ENCODE measurements around the gene ARMC7. TPM values are rescaled to one million over a fixed set of nuclear protein-coding genes. Genes with fewer than 3 reads are reported as not detected.
A peak's percentile ranks its signal among the peaks of the same experiment; 100 is the strongest.

The ARMC7 gene
- total RNA-seq, 2 donors from 2014 or later, result 6.7 to 7.9 TPM

DNA sequence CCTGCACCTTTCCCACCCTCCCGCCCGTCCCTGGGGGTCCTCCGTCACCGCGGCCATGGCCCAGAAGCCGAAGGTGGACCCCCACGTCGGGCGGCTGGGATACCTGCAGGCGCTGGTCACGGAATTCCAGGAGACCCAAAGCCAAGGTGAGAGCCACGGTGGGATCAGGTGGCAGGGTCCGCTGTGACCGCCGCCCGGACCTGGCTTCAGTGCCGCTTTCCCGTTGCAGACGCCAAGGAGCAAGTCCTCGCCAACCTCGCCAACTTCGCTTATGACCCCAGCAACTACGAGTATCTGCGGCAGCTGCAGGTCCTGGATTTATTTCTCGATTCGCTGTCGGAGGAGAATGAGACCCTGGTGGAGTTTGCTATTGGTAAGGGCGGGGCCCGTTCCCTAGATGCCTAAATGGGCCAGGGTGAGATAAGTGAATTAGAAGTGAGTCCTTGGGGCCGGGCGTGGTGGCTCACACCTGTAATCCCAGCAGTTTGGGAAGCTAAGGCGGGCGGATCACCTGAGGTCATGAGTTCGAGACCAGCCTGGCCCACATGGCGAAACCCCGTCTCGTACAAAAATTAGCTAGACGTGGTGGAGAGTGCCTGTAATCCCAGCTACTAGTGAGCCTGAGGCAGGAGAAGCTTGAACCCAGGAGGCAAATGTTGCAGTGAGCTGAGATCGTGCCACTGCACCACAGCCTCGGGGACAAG is 617 bp downstream of the ARMC7 start:
- Histone ChIP-seq H3K27ac (peak overlapping the region in 3 of 4 donors; percentile 63 to 66 (median 65)), H3K4me3 (peak overlapping the region; percentile 41 to 88), H3K36me3 (replicated peaks in 1 of 2; ENCODE audit: insufficient read depth in 1 of 2, low read depth in 2 of 2) (no peaks in the 10 kb centered on the region), H3K4me1 (peaks cover 40% of the 10 kb centered on the region), H3K9me3 (no peaks in the 10 kb centered on the region), H3K27me3 (no peaks in the 10 kb centered on the region)
- intact Hi-C loops (cut with DNase I), result loop anchor here (10.0 kb wide), 1 partner anchor 94 kb away; the partner anchor contains the start of gene NUP85
- 13 to 20% methylated on average over 19 to 40 of the region's 40 CpGs for WGBS, 2 donors
- DNase-seq (peak in 3 of 4 donors; percentile 33 to 50 (median 42)), ATAC-seq (peak; percentile 4)
- TF ChIP-seq, protein P1, sequence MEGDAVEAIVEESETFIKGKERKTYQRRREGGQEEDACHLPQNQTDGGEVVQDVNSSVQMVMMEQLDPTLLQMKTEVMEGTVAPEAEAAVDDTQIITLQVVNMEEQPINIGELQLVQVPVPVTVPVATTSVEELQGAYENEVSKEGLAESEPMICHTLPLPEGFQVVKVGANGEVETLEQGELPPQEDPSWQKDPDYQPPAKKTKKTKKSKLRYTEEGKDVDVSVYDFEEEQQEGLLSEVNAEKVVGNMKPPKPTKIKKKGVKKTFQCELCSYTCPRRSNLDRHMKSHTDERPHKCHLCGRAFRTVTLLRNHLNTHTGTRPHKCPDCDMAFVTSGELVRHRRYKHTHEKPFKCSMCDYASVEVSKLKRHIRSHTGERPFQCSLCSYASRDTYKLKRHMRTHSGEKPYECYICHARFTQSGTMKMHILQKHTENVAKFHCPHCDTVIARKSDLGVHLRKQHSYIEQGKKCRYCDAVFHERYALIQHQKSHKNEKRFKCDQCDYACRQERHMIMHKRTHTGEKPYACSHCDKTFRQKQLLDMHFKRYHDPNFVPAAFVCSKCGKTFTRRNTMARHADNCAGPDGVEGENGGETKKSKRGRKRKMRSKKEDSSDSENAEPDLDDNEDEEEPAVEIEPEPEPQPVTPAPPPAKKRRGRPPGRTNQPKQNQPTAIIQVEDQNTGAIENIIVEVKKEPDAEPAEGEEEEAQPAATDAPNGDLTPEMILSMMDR (IDR thresholded peaks at IDR 0.05), result no peak

DNA sequence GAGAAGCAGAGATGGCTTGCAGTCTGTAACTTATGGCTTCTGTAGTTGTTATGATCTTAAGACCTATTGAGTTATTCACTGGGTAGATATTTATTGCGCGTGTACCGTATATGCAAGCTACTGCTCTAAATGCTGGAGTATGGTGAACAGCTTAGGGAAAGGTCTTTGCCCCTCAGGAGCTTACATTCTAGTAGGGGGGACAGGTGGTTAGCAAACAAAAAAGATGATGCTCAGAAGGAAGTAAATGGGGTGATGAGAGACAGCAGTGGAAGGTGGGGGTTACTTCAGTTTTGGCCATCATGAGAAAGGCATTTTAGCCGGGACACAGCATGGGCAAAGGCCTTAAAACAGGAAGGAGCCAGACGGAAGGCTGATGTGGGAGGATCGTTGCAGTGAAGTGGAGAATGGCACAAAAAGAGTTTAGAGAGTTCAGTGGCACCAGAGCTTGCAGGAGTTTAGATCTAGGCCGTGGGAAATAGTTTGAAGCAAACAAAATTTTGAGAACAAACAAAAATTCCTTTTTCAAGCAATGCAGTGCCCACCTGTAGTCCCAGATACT is 2.1 kb downstream of the ARMC7 start:
- intact Hi-C loops (cut with DNase I), result loop anchor here (10.0 kb wide), 1 partner anchor 93 kb away; the partner anchor contains the start of gene NUP85
- no peaks in the 10 kb centered on the region for H3K9me3 ChIP-seq
- no peak overlapping the region for H3K27ac ChIP-seq
- no peak for TF ChIP-seq POLR2A (IDR thresholded peaks at IDR 0.05)
- TF ChIP-seq, protein P1 (IDR thresholded peaks at IDR 0.05), result no peak
- H3K27me3 ChIP-seq, result no peaks in the 10 kb centered on the region
- peaks cover 32% of the 10 kb centered on the region for H3K4me1 ChIP-seq
- H3K36me3 ChIP-seq (replicated peaks in 1 of 2; ENCODE audit: insufficient read depth in 1 of 2, low read depth in 2 of 2), result no peaks in the 10 kb centered on the region
- H3K4me3 ChIP-seq, result no peak overlapping the region
- no peak for ATAC-seq
- WGBS, 2 donors, result 78 to 90% methylated on average over 7 of the region's 7 CpGs
- DNase-seq, result no peak

DNA sequence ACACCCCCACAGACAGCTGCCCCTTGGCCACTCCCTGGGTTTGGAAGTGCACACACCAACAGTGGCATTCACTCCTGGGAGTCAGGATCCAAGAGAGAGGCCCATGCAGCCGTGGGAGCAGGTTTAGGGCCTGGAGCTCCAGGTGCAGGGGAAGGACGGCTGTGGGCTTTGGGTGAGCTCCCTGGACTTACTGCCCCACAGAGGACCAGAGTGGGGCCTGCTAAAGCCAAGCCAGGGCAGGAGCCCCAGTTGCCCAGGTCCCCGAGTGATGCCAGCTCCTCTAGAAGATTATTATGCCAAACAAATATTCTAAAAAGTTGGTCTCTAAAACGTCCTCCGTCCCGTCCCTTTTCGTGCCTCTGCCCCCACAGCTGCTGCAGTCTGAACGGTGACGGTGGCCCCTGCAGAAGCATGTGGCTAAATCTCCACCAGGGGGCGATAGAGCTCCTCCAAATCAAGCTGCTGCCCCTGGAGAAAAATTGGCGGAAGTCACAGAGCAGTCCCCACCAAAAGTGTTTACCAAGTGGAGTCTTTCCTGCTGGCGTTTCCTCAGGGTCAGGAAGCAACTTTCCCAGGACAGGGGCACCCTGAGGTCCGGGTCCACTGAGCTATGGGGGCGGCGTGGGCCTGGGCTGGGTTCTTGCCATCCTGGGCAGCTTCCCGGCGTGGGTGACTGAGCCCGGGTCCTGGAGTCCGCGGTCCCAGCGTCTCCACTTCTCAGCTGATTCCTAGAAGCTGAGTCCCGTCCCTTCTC is 4.2 kb downstream of the ARMC7 start:
- DNase-seq, result peak; percentile 93 to 94 (median 94)
- Histone ChIP-seq H3K4me3 (no peak overlapping the region), H3K27ac (peak overlapping the region; percentile 41 to 83 (median 68)), H3K27me3 (no peaks in the 10 kb centered on the region), H3K9me3 (no peaks in the 10 kb centered on the region), H3K36me3 (replicated peaks in 1 of 2; ENCODE audit: insufficient read depth in 1 of 2, low read depth in 2 of 2) (no peaks in the 10 kb centered on the region), H3K4me1 (peaks cover 30% of the 10 kb centered on the region)
- 0 to 1% methylated on average over 12 to 20 of the region's 22 CpGs for WGBS, 2 donors
- intact Hi-C loops (cut with DNase I), result loop anchor here (10.0 kb wide), 1 partner anchor 91 kb away; the partner anchor contains the start of gene NUP85
- TF ChIP-seq, protein P1 (IDR thresholded peaks at IDR 0.05), result peak; percentile 96 to 98 (median 97)
- peak in 2 of 3 donors; percentile 8 to 39 for TF ChIP-seq POLR2A (IDR thresholded peaks at IDR 0.05)
- ATAC-seq, result peak; percentile 85

DNA sequence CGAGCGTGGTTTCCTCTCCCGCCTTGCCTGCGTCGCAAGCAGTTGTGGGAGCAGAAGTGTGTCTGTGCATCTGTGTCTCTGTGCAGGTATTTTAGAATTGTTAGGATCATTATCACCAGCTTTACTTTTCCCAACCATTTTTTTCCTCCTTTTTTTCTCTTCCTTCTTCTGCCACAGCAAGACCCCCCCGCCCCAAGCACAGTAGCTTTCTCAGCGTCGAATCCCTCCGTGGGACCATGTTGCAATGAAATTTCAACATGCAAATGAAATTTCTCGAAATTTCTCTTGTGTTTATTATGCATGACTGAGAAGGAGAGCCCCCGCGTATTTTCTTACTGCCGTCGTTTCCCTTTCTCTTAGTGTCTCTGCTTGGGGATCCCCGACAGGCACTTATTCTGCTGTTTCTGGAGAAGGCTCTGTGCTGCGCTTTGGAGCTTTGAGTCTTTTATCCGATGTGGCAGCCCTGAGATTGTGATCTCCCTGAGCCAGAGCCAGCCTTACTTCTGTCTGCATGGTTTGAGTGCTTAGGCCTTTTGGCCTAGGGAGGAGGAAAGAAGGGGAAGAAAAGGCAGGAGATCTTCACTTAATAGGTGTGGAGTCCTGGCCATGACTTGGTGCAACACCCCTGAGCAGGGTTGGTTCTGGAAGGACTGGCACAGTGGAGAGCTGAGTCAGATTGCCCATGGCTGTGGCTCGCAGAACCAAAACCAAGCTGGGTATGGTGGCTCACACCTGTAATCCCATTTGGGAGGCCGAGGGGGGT is 5.0 kb downstream of the ARMC7 start:
- DNase-seq (no peak), ATAC-seq (no peak)
- H3K4me1 ChIP-seq, result peaks cover 25% of the 10 kb centered on the region
- 35 to 37% methylated on average over 19 of the region's 19 CpGs for WGBS, 2 donors
- H3K4me3 ChIP-seq, result no peak overlapping the region
- TF ChIP-seq POLR2A (IDR thresholded peaks at IDR 0.05), result no peak
- TF ChIP-seq, protein P1 (IDR thresholded peaks at IDR 0.05), result no peak
- H3K36me3 ChIP-seq (replicated peaks in 1 of 2; ENCODE audit: insufficient read depth in 1 of 2, low read depth in 2 of 2), result no peaks in the 10 kb centered on the region
- H3K27me3 ChIP-seq, result no peaks in the 10 kb centered on the region
- H3K27ac ChIP-seq, result peak overlapping the region; percentile 41 to 83 (median 68)
- no peaks in the 10 kb centered on the region for H3K9me3 ChIP-seq
- intact Hi-C loops (cut with DNase I), result loop anchor here (10.0 kb wide), 1 partner anchor 90 kb away; the partner anchor contains the start of gene NUP85

Measured in body of pancreas (tissue), 4 donors.